IMR-90 (cell line): Measurements from ENCODE around the gene PBX3. TPM values are rescaled to one million over a fixed set of nuclear protein-coding genes. Genes with fewer than 3 reads are reported as not detected.

Experiments
- ATAC-seq: fragments of 200-7000 bp; cut with Tn5 transposase; 2 replicates; pipeline ENCODE4 v1.9.1; 2020; ENCODE audit warnings: low read depth, mild to moderate bottlenecking, moderate library complexity
- BruUV-seq: library from RNA; stranded (reverse); fragments of 400-500 nt; replicated peaks from 2 replicates; lab custom pipeline; 2021; lab: Mats Ljungman, UMichigan
- CTCF ChIA-PET: fragments of 300-600 bp; formaldehyde crosslinking; extraction: SDS; loops from one replicate; lab custom pipeline; 2021; ENCODE audit warnings: antibody characterized with exemption; lab: Yijun Ruan, JAX
- POLR2A ChIA-PET: fragments of 300-600 bp; sonication (Branson Sonifier 250); formaldehyde crosslinking; loops from one replicate; lab custom pipeline; 2022; ENCODE audit warnings: antibody characterized with exemption; ENCODE audit not compliant: unreplicated experiment; lab: Charles Lee
- DNase-seq: peaks from one replicate; pipeline ENCODE4 v3.0.0; 2013
- H2AFZ ChIP-seq: replicated peaks from 2 replicates; pipeline ENCODE3; 2013; ENCODE audit warnings: low read length, mild to moderate bottlenecking; ENCODE audit not compliant: poor library complexity
- H2AK5ac ChIP-seq: 2 replicates; pipeline ENCODE4 v1.6.1; 2013; ENCODE audit warnings: low read depth, low read length, inconsistent platforms
- H2AK9ac ChIP-seq: replicated peaks from 2 replicates; pipeline ENCODE3; 2013; ENCODE audit warnings: mild to moderate bottlenecking, low read depth, low read length, moderate library complexity; ENCODE audit not compliant: poor library complexity
- H2BK120ac ChIP-seq: 2 replicates; pipeline ENCODE4 v1.6.1; 2013; ENCODE audit warnings: low read depth, low read length, inconsistent platforms
- H2BK15ac ChIP-seq: 3 replicates; pipeline ENCODE4 v1.6.1; 2013; ENCODE audit warnings: low read depth, low read length, inconsistent platforms
- H2BK20ac ChIP-seq: 2 replicates; pipeline ENCODE4 v1.6.1; 2013; ENCODE audit warnings: low read depth, mild to moderate bottlenecking, inconsistent platforms, low read length, moderate library complexity
- H2BK5ac ChIP-seq: 2 replicates; pipeline ENCODE4 v1.6.1; 2013; ENCODE audit warnings: mild to moderate bottlenecking, low read depth, low read length, inconsistent platforms; ENCODE audit not compliant: poor library complexity, severe bottlenecking
- H3K14ac ChIP-seq: replicated peaks from 2 replicates; pipeline ENCODE4 v1.6.1; 2013; ENCODE audit warnings: low read depth, low read length, inconsistent platforms
- H3K18ac ChIP-seq: 2 replicates; pipeline ENCODE4 v1.6.1; 2013; ENCODE audit warnings: low read depth, low read length, control low read depth
- H3K23ac ChIP-seq: 2 replicates; pipeline ENCODE4 v1.6.1; 2013; ENCODE audit warnings: low read depth, low read length, inconsistent platforms
- H3K27ac ChIP-seq: 2 replicates; pipeline ENCODE4 v1.5.1; 2013; ENCODE audit warnings: mild to moderate bottlenecking, control low read depth, low read length; ENCODE audit not compliant: insufficient read depth
- H3K27me3 ChIP-seq: 2 replicates; pipeline ENCODE4 v1.6.1; 2013; ENCODE audit warnings: low read length; ENCODE audit not compliant: control insufficient read depth, insufficient read depth
- H3K36me3 ChIP-seq: 2 replicates; pipeline ENCODE4 v1.6.1; 2013; ENCODE audit warnings: low read length, mixed read lengths; ENCODE audit not compliant: control insufficient read depth, insufficient read depth
- H3K4ac ChIP-seq: 2 replicates; pipeline ENCODE4 v1.6.1; 2013; ENCODE audit warnings: low read depth, low read length, inconsistent platforms
- H3K4me1 ChIP-seq: 2 replicates; pipeline ENCODE4 v1.6.1; 2013; ENCODE audit warnings: low read length, mixed read lengths; ENCODE audit not compliant: control insufficient read depth, insufficient read depth
- H3K4me2 ChIP-seq: 2 replicates; pipeline ENCODE4 v1.6.1; 2013; ENCODE audit warnings: low read depth, mild to moderate bottlenecking, control low read depth, low read length, moderate library complexity
- H3K4me3 ChIP-seq: 2 replicates; pipeline ENCODE4 v1.5.1; 2013; ENCODE audit warnings: low read depth, mild to moderate bottlenecking, control low read depth, low read length, moderate library complexity; ENCODE audit not compliant: insufficient read depth
- H3K56ac ChIP-seq: 2 replicates; pipeline ENCODE4 v1.6.1; 2013; ENCODE audit warnings: low read length, inconsistent platforms; ENCODE audit not compliant: insufficient read depth; ENCODE audit errors: extremely low read depth
- H3K79me1 ChIP-seq, 2 experiments: 2 replicates each; pipeline ENCODE4 v1.6.1; 2013; ENCODE audit warnings: low read length in 2 of 2, inconsistent platforms in 1 of 2, low read depth in 1 of 2
- H3K9ac ChIP-seq: 2 replicates; pipeline ENCODE4 v1.6.1; 2013; ENCODE audit warnings: low read depth, low read length, control low read depth
- H3K9me1 ChIP-seq: 2 replicates; pipeline ENCODE4 v1.6.1; 2013; ENCODE audit warnings: low read length, inconsistent platforms; ENCODE audit not compliant: insufficient read depth
- H3K9me3 ChIP-seq: 2 replicates; pipeline ENCODE4 v1.6.1; 2013; ENCODE audit warnings: low read length; ENCODE audit not compliant: control insufficient read depth, insufficient read depth
- H4K20me1 ChIP-seq: 2 replicates; pipeline ENCODE4 v1.6.1; 2013; ENCODE audit warnings: low read length, inconsistent platforms; ENCODE audit not compliant: insufficient read depth
- H4K5ac ChIP-seq: 2 replicates; pipeline ENCODE4 v1.6.1; 2013; ENCODE audit warnings: mild to moderate bottlenecking, low read depth, low read length, control low read depth
- H4K8ac ChIP-seq, 2 experiments: 2 replicates each; pipeline ENCODE4 v1.6.1; 2013; ENCODE audit warnings: low read depth in 2 of 2, low read length in 2 of 2, control low read depth in 1 of 2, inconsistent platforms in 1 of 2
- H4K91ac ChIP-seq: 2 replicates; pipeline ENCODE4 v1.6.1; 2013; ENCODE audit warnings: low read depth, low read length, inconsistent platforms; ENCODE audit not compliant: insufficient read depth
- BHLHE40 ChIP-seq: fragments of 150-350 bp; IDR thresholded peaks from 2 replicates; pipeline ENCODE4 v1.6.1; 2016; ENCODE audit warnings: mild to moderate bottlenecking, low read depth, low read length
- CEBPB ChIP-seq: IDR thresholded peaks from 2 replicates; pipeline ENCODE4 v1.6.1; 2012; ENCODE audit warnings: low read depth, low read length, improper control_type of control experiment
- CHD1 ChIP-seq: IDR thresholded peaks from 2 replicates; pipeline ENCODE4 v1.6.1; 2012; ENCODE audit warnings: low read depth, low read length, improper control_type of control experiment
- FOS ChIP-seq: fragments of 150-350 bp; IDR thresholded peaks from 2 replicates; pipeline ENCODE4 v1.6.1; 2016; ENCODE audit warnings: low read depth, low read length
- MAFK ChIP-seq: IDR thresholded peaks from 2 replicates; pipeline ENCODE4 v1.6.1; 2012; ENCODE audit warnings: low read depth, low read length, improper control_type of control experiment
- MAZ ChIP-seq: IDR thresholded peaks from 2 replicates; pipeline ENCODE4 v1.6.1; 2012; ENCODE audit warnings: low read depth, mild to moderate bottlenecking, low read length, improper control_type of control experiment, moderate library complexity, borderline replicate concordance
- MXI1 ChIP-seq: IDR thresholded peaks from 2 replicates; pipeline ENCODE4 v1.6.1; 2012; ENCODE audit warnings: low read depth, mild to moderate bottlenecking, low read length, moderate library complexity, borderline replicate concordance
- POLR2A ChIP-seq: IDR thresholded peaks from 2 replicates; pipeline ENCODE4 v1.6.1; 2012; ENCODE audit warnings: mild to moderate bottlenecking, low read depth, low read length
- RAD21 ChIP-seq: IDR thresholded peaks from 2 replicates; pipeline ENCODE4 v1.6.1; 2012; ENCODE audit warnings: low read length, improper control_type of control experiment
- RCOR1 ChIP-seq: IDR thresholded peaks from 2 replicates; pipeline ENCODE4 v1.6.1; 2012; ENCODE audit warnings: mild to moderate bottlenecking, low read length, improper control_type of control experiment; ENCODE audit not compliant: insufficient replicate concordance
- RFX5 ChIP-seq: IDR thresholded peaks from 2 replicates; pipeline ENCODE4 v1.8.0; 2012; ENCODE audit warnings: low read depth, mild to moderate bottlenecking, low read length, moderate library complexity
- WGBS, 2 experiments: methylation state at CpG; one replicate each; pipeline versions ENCODE4 v1.1.5 to v1.1.7; 2013; ENCODE audit warnings: missing lambda C conversion rate in 2 of 2; ENCODE audit not compliant: insufficient read length in 1 of 2; ENCODE audit errors: extremely low coverage in 2 of 2; 5-methylcytosine and 5-hydroxymethylcytosine counted together
- dilution Hi-C: fragments of 300-500 bp; cut with HindIII; formaldehyde crosslinking; loops from one replicate; pipeline ENCODE4 v1.14.3; 2018; ENCODE audit warnings: low sequenced_read_pairs; ENCODE audit not compliant: unreplicated experiment
- in situ Hi-C: fragments of 300-500 bp; cut with MboI; formaldehyde crosslinking; loops from 3 replicates; pipeline ENCODE4 v1.14.3; 2019; ENCODE audit warnings: low sequenced_read_pairs, inconsistent platforms, mixed read lengths
- intact Hi-C: fragments of 100-400 bp; cut with micrococcal nuclease; formaldehyde crosslinking; loops from 2 replicates; pipeline ENCODE4 v1.10.0; 2022
- polyA plus RNA-seq, 3 experiments: library from polyadenylated mRNA; depleted of rRNA; stranded (reverse); fragments of >200 nt; gene quantifications; 2 replicates each; pipeline ENCODE4 v1.2.3, GENCODE V29; 2012; ENCODE audit warnings: low replicate concordance in 1 of 3
- total RNA-seq: library from RNA; depleted of rRNA; stranded (reverse); fragments of >200 nt; gene quantifications from 2 replicates; pipeline ENCODE4 v1.2.3, GENCODE V29; 2012
- TF ChIP-seq, protein P1 (sequence below): conservative IDR thresholded peaks from 2 replicates; pipeline ENCODE4 v1.5.1; 2012; ENCODE audit warnings: mild to moderate bottlenecking, low read depth, low read length, improper control_type of control experiment
- TF ChIP-seq, protein P2 (sequence below): fragments of 150-350 bp; IDR thresholded peaks from 2 replicates; pipeline ENCODE4 v1.6.1; 2017; ENCODE audit warnings: mild to moderate bottlenecking, antibody characterized with exemption, low read length, low read depth
- TF ChIP-seq, protein P3 (sequence below): fragments of 150-350 bp; IDR thresholded peaks from 2 replicates; pipeline ENCODE4 v1.6.1; 2016; ENCODE audit warnings: low read depth, mild to moderate bottlenecking, low read length, moderate library complexity, borderline replicate concordance

The PBX3 gene
- total and polyA plus RNA-seq, 2 of the 4 experiments (the other 2 are of a cell fraction), result 12.0 to 15.6 TPM

DNA sequence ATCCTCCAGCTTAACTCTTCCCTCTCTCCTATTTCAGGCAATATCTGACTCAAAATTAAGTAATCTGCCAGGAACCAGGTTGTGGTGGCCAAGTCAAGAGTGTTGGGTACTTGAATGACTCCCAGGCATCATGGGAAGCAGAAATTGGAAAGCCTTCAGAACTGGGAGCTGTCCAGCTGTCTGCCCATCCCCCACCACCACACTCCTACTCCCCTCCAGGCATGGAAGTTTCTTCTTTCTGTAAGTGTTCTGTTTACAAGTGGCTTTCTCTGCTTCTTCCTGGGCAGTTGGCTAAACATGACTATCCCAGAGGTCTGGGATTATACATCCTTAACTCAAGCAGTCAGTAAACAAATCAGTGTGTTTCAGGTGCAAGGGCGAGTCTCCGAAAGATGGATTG is 14.6 kb upstream of the PBX3 start:
- Histone ChIP-seq H3K18ac (no peak overlapping the region), H3K36me3 (no peaks in the 10 kb centered on the region), H2BK20ac (no peak overlapping the region), H3K56ac (no peak overlapping the region), H3K14ac (no peak overlapping the region; the same call in 1 of the 2 replicates), H4K20me1 (no peaks in the 10 kb centered on the region), H3K4me1 (no peaks in the 10 kb centered on the region), H2BK5ac (no peak overlapping the region), H3K4me2 (no peak overlapping the region), H2AFZ (no peak overlapping the region), H2BK15ac (no peak overlapping the region), H3K79me1 (no peaks in the 10 kb centered on the region), H2BK120ac (no peak overlapping the region), H4K5ac (no peak overlapping the region), H3K9me1 (no peaks in the 10 kb centered on the region), H3K9me3 (no peaks in the 10 kb centered on the region), H2AK5ac (no peak overlapping the region), H2AK9ac (no peak overlapping the region), H4K91ac (no peak overlapping the region), H3K27ac (no peak overlapping the region), H3K27me3 (peaks cover 16% of the 10 kb centered on the region), H4K8ac (no peak overlapping the region), H3K4me3 (no peak overlapping the region), H3K4ac (no peak overlapping the region), H3K23ac (no peak overlapping the region), H3K9ac (no peak overlapping the region)
- whole genome bisulfite sequencing, 2 experiments, result no CpG with 5 or more reads among the region's 2 CpGs
- no TSS peak for BruUV-seq
- in situ Hi-C loops, result no loop called here
- DNase-seq (no peak), ATAC-seq (no peak)
- no peak for TF ChIP-seq BHLHE40
- TF ChIP-seq, protein P1, sequence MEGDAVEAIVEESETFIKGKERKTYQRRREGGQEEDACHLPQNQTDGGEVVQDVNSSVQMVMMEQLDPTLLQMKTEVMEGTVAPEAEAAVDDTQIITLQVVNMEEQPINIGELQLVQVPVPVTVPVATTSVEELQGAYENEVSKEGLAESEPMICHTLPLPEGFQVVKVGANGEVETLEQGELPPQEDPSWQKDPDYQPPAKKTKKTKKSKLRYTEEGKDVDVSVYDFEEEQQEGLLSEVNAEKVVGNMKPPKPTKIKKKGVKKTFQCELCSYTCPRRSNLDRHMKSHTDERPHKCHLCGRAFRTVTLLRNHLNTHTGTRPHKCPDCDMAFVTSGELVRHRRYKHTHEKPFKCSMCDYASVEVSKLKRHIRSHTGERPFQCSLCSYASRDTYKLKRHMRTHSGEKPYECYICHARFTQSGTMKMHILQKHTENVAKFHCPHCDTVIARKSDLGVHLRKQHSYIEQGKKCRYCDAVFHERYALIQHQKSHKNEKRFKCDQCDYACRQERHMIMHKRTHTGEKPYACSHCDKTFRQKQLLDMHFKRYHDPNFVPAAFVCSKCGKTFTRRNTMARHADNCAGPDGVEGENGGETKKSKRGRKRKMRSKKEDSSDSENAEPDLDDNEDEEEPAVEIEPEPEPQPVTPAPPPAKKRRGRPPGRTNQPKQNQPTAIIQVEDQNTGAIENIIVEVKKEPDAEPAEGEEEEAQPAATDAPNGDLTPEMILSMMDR, result no peak
- no peak for TF ChIP-seq MAFK
- TF ChIP-seq, protein P2, sequence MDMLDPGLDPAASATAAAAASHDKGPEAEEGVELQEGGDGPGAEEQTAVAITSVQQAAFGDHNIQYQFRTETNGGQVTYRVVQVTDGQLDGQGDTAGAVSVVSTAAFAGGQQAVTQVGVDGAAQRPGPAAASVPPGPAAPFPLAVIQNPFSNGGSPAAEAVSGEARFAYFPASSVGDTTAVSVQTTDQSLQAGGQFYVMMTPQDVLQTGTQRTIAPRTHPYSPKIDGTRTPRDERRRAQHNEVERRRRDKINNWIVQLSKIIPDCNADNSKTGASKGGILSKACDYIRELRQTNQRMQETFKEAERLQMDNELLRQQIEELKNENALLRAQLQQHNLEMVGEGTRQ, result no peak
- no peak for TF ChIP-seq RAD21
- TF ChIP-seq FOS, result no peak
- TF ChIP-seq MAZ, result no peak
- TF ChIP-seq, protein P3, sequence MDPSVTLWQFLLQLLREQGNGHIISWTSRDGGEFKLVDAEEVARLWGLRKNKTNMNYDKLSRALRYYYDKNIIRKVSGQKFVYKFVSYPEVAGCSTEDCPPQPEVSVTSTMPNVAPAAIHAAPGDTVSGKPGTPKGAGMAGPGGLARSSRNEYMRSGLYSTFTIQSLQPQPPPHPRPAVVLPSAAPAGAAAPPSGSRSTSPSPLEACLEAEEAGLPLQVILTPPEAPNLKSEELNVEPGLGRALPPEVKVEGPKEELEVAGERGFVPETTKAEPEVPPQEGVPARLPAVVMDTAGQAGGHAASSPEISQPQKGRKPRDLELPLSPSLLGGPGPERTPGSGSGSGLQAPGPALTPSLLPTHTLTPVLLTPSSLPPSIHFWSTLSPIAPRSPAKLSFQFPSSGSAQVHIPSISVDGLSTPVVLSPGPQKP, result no peak
- no peak for TF ChIP-seq MXI1
- no peak for TF ChIP-seq RCOR1
- TF ChIP-seq CHD1, result no peak
- no peak for TF ChIP-seq RFX5
- TF ChIP-seq POLR2A, result no peak
- TF ChIP-seq CEBPB, result no peak
- dilution Hi-C loops, result no loop called here
- intact Hi-C loops, result no loop called here
- POLR2A ChIA-PET, result no interaction called here
- CTCF ChIA-PET, result no interaction called here
